ENCODE results near the gene RFX2.

The RFX2 gene

GRCh38 chr19:6047256-6047655 lies 63.0 kb downstream of the RFX2 start:
- TF ChIP-seq, protein P1, sequence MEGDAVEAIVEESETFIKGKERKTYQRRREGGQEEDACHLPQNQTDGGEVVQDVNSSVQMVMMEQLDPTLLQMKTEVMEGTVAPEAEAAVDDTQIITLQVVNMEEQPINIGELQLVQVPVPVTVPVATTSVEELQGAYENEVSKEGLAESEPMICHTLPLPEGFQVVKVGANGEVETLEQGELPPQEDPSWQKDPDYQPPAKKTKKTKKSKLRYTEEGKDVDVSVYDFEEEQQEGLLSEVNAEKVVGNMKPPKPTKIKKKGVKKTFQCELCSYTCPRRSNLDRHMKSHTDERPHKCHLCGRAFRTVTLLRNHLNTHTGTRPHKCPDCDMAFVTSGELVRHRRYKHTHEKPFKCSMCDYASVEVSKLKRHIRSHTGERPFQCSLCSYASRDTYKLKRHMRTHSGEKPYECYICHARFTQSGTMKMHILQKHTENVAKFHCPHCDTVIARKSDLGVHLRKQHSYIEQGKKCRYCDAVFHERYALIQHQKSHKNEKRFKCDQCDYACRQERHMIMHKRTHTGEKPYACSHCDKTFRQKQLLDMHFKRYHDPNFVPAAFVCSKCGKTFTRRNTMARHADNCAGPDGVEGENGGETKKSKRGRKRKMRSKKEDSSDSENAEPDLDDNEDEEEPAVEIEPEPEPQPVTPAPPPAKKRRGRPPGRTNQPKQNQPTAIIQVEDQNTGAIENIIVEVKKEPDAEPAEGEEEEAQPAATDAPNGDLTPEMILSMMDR (IDR thresholded peaks at IDR 0.05; ENCODE audit: low read length, missing control alignments) = no peak
- H3K4me3 ChIP-seq (replicated peaks; ENCODE audit: low read depth, low read length) = no peak overlapping the region
- DNase-seq (ENCODE audit: low read depth) = no peak

DNA sequence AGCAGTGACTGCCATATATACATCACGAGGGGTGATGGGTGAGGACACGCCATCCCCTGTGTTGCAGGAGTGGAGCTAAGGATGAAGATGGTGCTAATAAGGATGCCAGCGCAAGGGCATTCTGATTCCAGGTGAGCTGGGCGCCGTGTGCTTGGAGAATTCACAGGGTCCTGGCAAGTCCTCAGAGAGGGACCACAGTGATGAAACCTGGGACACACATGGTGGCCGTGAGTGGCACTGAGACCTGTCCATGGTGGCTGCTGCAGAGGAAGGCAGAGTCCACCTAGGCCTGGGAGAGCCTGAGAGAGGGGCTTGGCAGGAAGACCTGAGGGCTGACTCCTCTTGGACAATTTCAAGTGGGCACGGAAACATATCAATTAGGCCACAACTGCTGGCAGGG lies 65.2 kb downstream of the RFX2 start:
- DNase-seq (ENCODE audit: low read depth) = no peak
- TF ChIP-seq, protein P1 (IDR thresholded peaks at IDR 0.05; ENCODE audit: low read length, missing control alignments) = no peak
- H3K4me3 ChIP-seq (replicated peaks; ENCODE audit: low read depth, low read length) = no peak overlapping the region

GRCh38 chr19:6044056-6044805 lies 66.1 kb downstream of the RFX2 start:
- TF ChIP-seq, protein P1 (IDR thresholded peaks at IDR 0.05; ENCODE audit: low read length, missing control alignments) = no peak

GRCh38 chr19:6042776-6043726 lies 67.2 kb downstream of the RFX2 start:
- no peak for DNase-seq (ENCODE audit: low read depth)
- no peak overlapping the region for H3K4me3 ChIP-seq (replicated peaks; ENCODE audit: low read depth, low read length)
- TF ChIP-seq, protein P1 (IDR thresholded peaks at IDR 0.05; ENCODE audit: low read length, missing control alignments) = no peak

More at GRCh38 chr19:6044056-6044805, 66.1 kb downstream of the RFX2 start:
- no peak overlapping the region for H3K4me3 ChIP-seq (replicated peaks; ENCODE audit: low read depth, low read length)
- DNase-seq (ENCODE audit: low read depth) = no peak

DNA sequence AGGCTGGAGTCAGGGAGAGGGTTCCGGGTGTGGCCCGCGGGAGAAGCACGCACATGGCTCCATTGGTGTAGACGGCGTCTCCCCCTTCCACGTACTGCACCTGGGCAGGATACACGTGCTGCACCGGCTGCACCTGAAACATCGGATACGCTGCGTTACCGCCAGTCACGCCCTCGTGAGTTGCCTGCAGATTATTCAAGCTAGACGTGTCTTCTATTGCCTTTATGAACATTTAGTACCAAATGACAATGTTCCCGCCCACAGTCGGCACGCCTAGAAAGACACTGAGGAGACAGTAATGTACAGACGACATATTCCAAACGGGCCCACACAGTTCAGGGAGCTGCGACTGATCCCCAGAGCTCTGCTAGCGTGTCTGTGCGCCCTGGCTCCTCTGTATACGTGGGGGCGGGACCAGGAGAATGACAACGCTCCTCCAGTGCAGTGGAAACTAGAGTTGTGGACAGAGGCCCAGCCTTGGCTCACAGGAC lies 68.3 kb downstream of the RFX2 start:
- DNase-seq (ENCODE audit: low read depth) = no peak
- H3K4me3 ChIP-seq (replicated peaks; ENCODE audit: low read depth, low read length) = no peak overlapping the region
- TF ChIP-seq, protein P1 (IDR thresholded peaks at IDR 0.05; ENCODE audit: low read length, missing control alignments) = no peak

DNA sequence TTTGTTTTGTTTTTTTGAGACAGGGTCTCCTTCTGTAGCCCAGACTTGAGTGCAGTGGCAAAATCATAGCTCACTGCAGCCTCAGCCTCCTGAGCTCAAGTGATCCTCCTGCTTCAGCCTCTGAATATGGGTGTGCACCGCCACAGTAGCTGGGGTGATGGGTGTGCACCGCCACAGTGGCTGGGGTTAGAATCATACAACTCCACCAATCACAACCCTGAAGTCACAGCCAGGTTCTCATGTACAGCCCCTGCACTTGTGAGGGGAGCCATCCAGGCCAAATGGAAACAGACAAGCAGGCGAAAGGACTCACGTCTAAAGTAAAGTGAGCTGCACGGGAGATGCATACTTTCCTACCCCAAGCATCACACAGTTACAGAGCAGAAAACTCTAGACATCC lies 69.2 kb downstream of the RFX2 start:
- no peak overlapping the region for H3K4me3 ChIP-seq (replicated peaks; ENCODE audit: low read depth, low read length)
- TF ChIP-seq, protein P1 (IDR thresholded peaks at IDR 0.05; ENCODE audit: low read length, missing control alignments) = no peak
- no peak for DNase-seq (ENCODE audit: low read depth)
